ENCODE measurements around the gene MED31. TPM values are rescaled to one million over a fixed set of nuclear protein-coding genes. Genes with fewer than 3 reads are reported as not detected.
"Not testable (repeated sequence)": the region's sequence is repeated elsewhere in the genome, so short reads cannot be mapped to it uniquely, and the experiment has no call there.

MED31 gene
- total and polyA plus RNA-seq, 2 of the 4 experiments (the other 2 are of a cell fraction): 5.6 to 11.6 TPM

DNA sequence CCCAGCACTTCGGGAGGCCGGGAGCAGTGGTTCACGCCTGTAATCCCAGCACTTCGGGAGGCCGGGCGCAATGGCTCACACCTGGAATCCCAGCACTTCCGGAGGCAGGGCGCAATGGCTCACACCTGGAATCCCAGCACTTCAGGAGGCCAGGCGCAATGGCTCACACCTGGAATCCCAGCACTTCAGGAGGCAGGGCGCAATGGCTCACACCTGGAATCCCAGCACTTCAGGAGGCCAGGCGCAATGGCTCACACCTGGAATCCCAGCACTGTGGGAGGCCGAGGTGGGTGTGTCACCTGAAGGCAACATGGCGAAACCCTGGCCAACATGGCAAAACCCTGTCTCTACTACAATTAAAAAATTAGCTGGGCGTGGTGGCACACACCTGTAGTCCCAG is 58.0 kb downstream of the MED31 start:
- H2BK15ac ChIP-seq (ENCODE audit: low read depth, low read length); H3K4me3 ChIP-seq (ENCODE audit: insufficient read depth, low read depth, low read length); dilution Hi-C loops (cut with HindIII; ENCODE audit: low sequenced_read_pairs, unreplicated experiment); H3K27me3 ChIP-seq (ENCODE audit: control insufficient read depth, insufficient read depth, low read length); in situ Hi-C loops (cut with MboI; ENCODE audit: low sequenced_read_pairs); H3K18ac ChIP-seq (ENCODE audit: low read depth, low read length); H2AK9ac ChIP-seq (replicated peaks; ENCODE audit: low read depth, low read length, poor library complexity); ATAC-seq (ENCODE audit: low read depth); BruUV-seq (replicated peaks); H2AK5ac ChIP-seq (ENCODE audit: low read depth, low read length); DNase-seq; H4K20me1 ChIP-seq (ENCODE audit: insufficient read depth, low read length); H2AFZ ChIP-seq (replicated peaks; ENCODE audit: low read length, poor library complexity); H4K5ac ChIP-seq (ENCODE audit: low read depth, low read length); H3K14ac ChIP-seq (replicated peaks; ENCODE audit: low read depth, low read length); H3K56ac ChIP-seq (ENCODE audit: extremely low read depth, insufficient read depth, low read length); H2BK120ac ChIP-seq (ENCODE audit: low read depth, low read length); H3K4ac ChIP-seq (ENCODE audit: low read depth, low read length); H2BK20ac ChIP-seq (ENCODE audit: low read depth, low read length); H3K9me3 ChIP-seq (ENCODE audit: control insufficient read depth, insufficient read depth, low read length); H4K8ac ChIP-seq (ENCODE audit: low read depth in 2 of 2, low read length in 2 of 2); H3K4me1 ChIP-seq (ENCODE audit: control insufficient read depth, insufficient read depth, low read length); H3K9me1 ChIP-seq (ENCODE audit: insufficient read depth, low read length); H3K4me2 ChIP-seq (ENCODE audit: low read depth, low read length); H4K91ac ChIP-seq (ENCODE audit: insufficient read depth, low read depth, low read length); H3K27ac ChIP-seq (ENCODE audit: insufficient read depth, low read length); CTCF ChIA-PET; H3K9ac ChIP-seq (ENCODE audit: low read depth, low read length); H3K23ac ChIP-seq (ENCODE audit: low read depth, low read length); H2BK5ac ChIP-seq (ENCODE audit: low read depth, low read length, poor library complexity, severe bottlenecking): not testable (repeated sequence)
- WGBS, 2 experiments (ENCODE audit: extremely low coverage in 2 of 2, insufficient read length in 1 of 2): 100% methylated on average over 9 of the region's 14 CpGs; no CpG with 5 or more reads in 1 of the 2 experiments
- POLR2A ChIA-PET (ENCODE audit: unreplicated experiment): interaction anchor here (0.6 kb wide), 1 partner anchor 426 kb away, joined by 12 read pairs; no protein-coding TSS in a partner anchor
- intact Hi-C loops (cut with micrococcal nuclease): loop anchor here (5.0 kb wide), 1 partner anchor 121 kb away; no protein-coding TSS in a partner anchor
- Histone ChIP-seq H3K36me3 (ENCODE audit: control insufficient read depth, insufficient read depth, low read length) (peaks cover 25% of the 10 kb centered on the region), H3K79me1 (ENCODE audit: low read depth in 1 of 2, low read length in 2 of 2) (peaks cover 9 to 16% of the 10 kb centered on the region in 2 experiments)

Small RNA genes lying within 50 kb of the gene (microRNA-seq; reads per million reads assigned to microRNA genes)
- gene MIR4520-1 (ENCODE audit: insufficient read depth in 1 of 2, insufficient read length in 1 of 2, unreplicated experiment in 1 of 2) (0 reads per million in 2 experiments), gene MIR4520-2 (ENCODE audit: unreplicated experiment) (not detected), gene RNA5SP435 (ENCODE audit: insufficient read depth, insufficient read length) (not detected)

Small RNA genes lying within 50 kb of the gene (small RNA-seq; reads per million reads assigned to genes)
- gene MIR4520-1: 0 reads per million in 5 experiments
- gene RNA5SP435: 0 to 3.5 (median 0.08) reads per million in 5 experiments

Other genes with a start within 250 kb of the MED31 start
- not detected in 2 replicates for gene AIPL1, start 216.5 kb downstream of the MED31 start, total RNA-seq (2012; rRNA removed)
- gene AIPL1, start 216.5 kb downstream of the MED31 start, polyA plus RNA-seq (2012; rRNA removed): not detected in 2 replicates
- 19.4 and 21.5 TPM in 2 replicates for gene PIMREG, start 207.2 kb downstream of the MED31 start, total RNA-seq (2012; rRNA removed)
- gene PIMREG, start 207.2 kb downstream of the MED31 start, polyA plus RNA-seq (2012; rRNA removed): 25.9 and 36.8 TPM in 2 replicates
- gene PITPNM3, start 95.0 kb downstream of the MED31 start, total RNA-seq (2012; rRNA removed): 0.54 and 0.56 TPM in 2 replicates
- 1.7 and 2.0 TPM in 2 replicates for gene PITPNM3, start 95.0 kb downstream of the MED31 start, polyA plus RNA-seq (2012; rRNA removed)
- 17.6 and 18.3 TPM in 2 replicates for gene KIAA0753, start 10.9 kb downstream of the MED31 start, total RNA-seq (2012; rRNA removed)
- gene KIAA0753, start 10.9 kb downstream of the MED31 start, polyA plus RNA-seq (2012; rRNA removed): 6.8 and 10.2 TPM in 2 replicates
- 45.0 and 174 TPM in 2 replicates for gene TXNDC17, start 10.5 kb downstream of the MED31 start, total RNA-seq (2012; rRNA removed)
- gene TXNDC17, start 10.5 kb downstream of the MED31 start, polyA plus RNA-seq (2012; rRNA removed): 494 and 518 TPM in 2 replicates
- gene C17orf100, start 157 bp upstream of the MED31 start, total RNA-seq (2012; rRNA removed): 0.18 and 0.28 TPM in 2 replicates
- gene C17orf100, start 157 bp upstream of the MED31 start, polyA plus RNA-seq (2012; rRNA removed): 1.8 and 2.9 TPM in 2 replicates
- gene SLC13A5, start 61.8 kb upstream of the MED31 start, total RNA-seq (2012; rRNA removed): not detected in 2 replicates
- not detected in 2 replicates for gene SLC13A5, start 61.8 kb upstream of the MED31 start, polyA plus RNA-seq (2012; rRNA removed)
- gene XAF1, start 104.4 kb upstream of the MED31 start, total RNA-seq (2012; rRNA removed): 1.7 and 3.9 TPM in 2 replicates
- gene XAF1, start 104.4 kb upstream of the MED31 start, polyA plus RNA-seq (2012; rRNA removed): 0.50 and 1.3 TPM in 2 replicates
- not detected in 2 replicates for gene FBXO39, start 124.6 kb upstream of the MED31 start, total RNA-seq (2012; rRNA removed)
- gene FBXO39, start 124.6 kb upstream of the MED31 start, polyA plus RNA-seq (2012; rRNA removed): not detected in 2 replicates
- not detected in 2 replicates for gene TEKT1, start 180.1 kb upstream of the MED31 start, total RNA-seq (2012; rRNA removed)
- gene TEKT1, start 180.1 kb upstream of the MED31 start, polyA plus RNA-seq (2012; rRNA removed): not detected in 2 replicates